K562 (cell line): ENCODE data around the gene CACNA1S. TPM values are rescaled to one million over a fixed set of nuclear protein-coding genes. Genes with fewer than 3 reads are reported as not detected.

Experiments
- ATAC-seq: fragments of 200-7000 bp; cut with Tn5 transposase; 3 replicates; pipeline ENCODE4 v1.9.1; 2020; ENCODE audit warnings: moderate library complexity
- BruUV-seq: library from RNA; stranded (reverse); fragments of 400-500 nt; replicated peaks from 2 replicates; lab custom pipeline; 2021; lab: Mats Ljungman, UMichigan
- CTCF ChIA-PET: fragments of 300-600 bp; formaldehyde crosslinking; extraction: SDS; loops from one replicate; lab custom pipeline; 2021; ENCODE audit warnings: low intra/inter-chr PET ratio; lab: Yijun Ruan, JAX
- POLR2A ChIA-PET: fragments of 300-600, 350-650 bp; sonication (Branson Sonifier 250); formaldehyde crosslinking; extraction: SDS; loops from one replicate; lab custom pipeline; 2021; ENCODE audit warnings: antibody characterized with exemption, inconsistent platforms; lab: Yijun Ruan, JAX
- DNase-seq, 4 experiments: peaks; one replicate each; pipeline versions ENCODE4 v3.0.0 to v3.0.0-alpha.2; 2011 to 2018; ENCODE audit warnings: low spot score in 3 of 4, mixed read lengths in 3 of 4; ENCODE audit errors: extremely low read depth in 1 of 4
- FAIRE-seq: peaks from 2 replicates; lab custom pipeline; 2011; peaks lifted over from hg19 to GRCh38; lab: Jason Lieb, UNC
- H2AFZ ChIP-seq: 2 replicates; pipeline ENCODE4 v1.6.0; 2011; ENCODE audit warnings: low read depth, low read length, control low read depth, inconsistent platforms
- H3K27ac ChIP-seq: fragments of 200-600 bp; 3 replicates; pipeline ENCODE4 v1.8.0; 2011; ENCODE audit warnings: low read depth, mild to moderate bottlenecking, control low read depth, inconsistent platforms, low read length, moderate library complexity, mixed read lengths; ENCODE audit errors: extremely low read depth
- H3K27me3 ChIP-seq, 2 experiments: fragments of 300-600 bp in 1 of 2; 2 replicates in 1 of 2; 3 replicates in 1 of 2; pipeline versions ENCODE4 v1.6.0 to v1.8.0; 2011; ENCODE audit warnings: inconsistent platforms in 2 of 2, low read length in 2 of 2, mild to moderate bottlenecking in 1 of 2, mixed read lengths in 1 of 2, moderate library complexity in 1 of 2; ENCODE audit not compliant: control insufficient read depth in 2 of 2, insufficient read depth in 2 of 2
- H3K36me3 ChIP-seq: fragments of 300-600 bp; 3 replicates; pipeline ENCODE4 v1.8.0; 2011; ENCODE audit warnings: mild to moderate bottlenecking, low read length, inconsistent platforms; ENCODE audit not compliant: control insufficient read depth, insufficient read depth
- H3K4me1 ChIP-seq, 2 experiments: fragments of 200-600 bp in 1 of 2; replicated peaks in 1 of 2; 2 replicates in 1 of 2; 3 replicates in 1 of 2; pipeline versions ENCODE4 v1.5.1 to v1.8.0; 2011; ENCODE audit warnings: inconsistent platforms in 2 of 2, low read length in 2 of 2, mild to moderate bottlenecking in 1 of 2, mixed read lengths in 1 of 2, moderate library complexity in 1 of 2; ENCODE audit not compliant: control insufficient read depth in 2 of 2, insufficient read depth in 2 of 2
- H3K4me2 ChIP-seq: 2 replicates; pipeline ENCODE4 v1.6.1; 2011; ENCODE audit warnings: low read length, control low read depth, inconsistent platforms, mixed read lengths; ENCODE audit not compliant: insufficient read depth
- H3K4me3 ChIP-seq: fragments of 200-600 bp; sonication (generic), shearing (Covaris generic); 2 replicates; pipeline ENCODE4 v1.5.1; 2016; ENCODE audit warnings: control low read depth, inconsistent platforms
- H3K79me2 ChIP-seq: fragments of 200-600 bp; 3 replicates; pipeline ENCODE4 v1.8.0; 2011; ENCODE audit warnings: low read length, inconsistent platforms; ENCODE audit not compliant: control insufficient read depth, insufficient read depth
- H3K9ac ChIP-seq, 2 experiments: 2 replicates each; pipeline versions ENCODE4 v1.6.0 to v1.6.1; 2011; ENCODE audit warnings: low read depth in 2 of 2, low read length in 2 of 2, control low read depth in 1 of 2, inconsistent platforms in 1 of 2, mild to moderate bottlenecking in 1 of 2, mixed read lengths in 1 of 2; ENCODE audit not compliant: insufficient read depth in 1 of 2
- H3K9me1 ChIP-seq: one replicate; pipeline ENCODE4 v1.6.0; 2011; ENCODE audit warnings: inconsistent platforms, mild to moderate bottlenecking, low read length, moderate library complexity; ENCODE audit not compliant: control insufficient read depth, insufficient read depth
- H3K9me3 ChIP-seq: replicated peaks from 2 replicates; pipeline ENCODE4 v1.5.1; 2011; ENCODE audit warnings: low read depth, low read length, inconsistent platforms; ENCODE audit not compliant: control insufficient read depth, insufficient read depth
- H4K20me1 ChIP-seq: replicated peaks from 2 replicates; pipeline ENCODE4 v1.6.1; 2011; ENCODE audit warnings: low read length, inconsistent platforms, mixed read lengths; ENCODE audit not compliant: control insufficient read depth, insufficient read depth
- CC2D1A ChIP-seq: fragments of 450-650 bp; IDR thresholded peaks from 2 replicates; pipeline ENCODE4 v1.6.1; 2017; ENCODE audit warnings: mild to moderate bottlenecking
- CEBPB ChIP-seq: fragments of 450-650 bp; IDR thresholded peaks from 2 replicates; pipeline ENCODE4 v1.6.1; 2016; ENCODE audit warnings: missing genetic modification characterization, missing compliant biosample characterization
- FOXA1 ChIP-seq: fragments of 450-650 bp; IDR thresholded peaks from 2 replicates; pipeline ENCODE4 v1.6.1; 2016; ENCODE audit warnings: mild to moderate bottlenecking, borderline replicate concordance
- KDM4B ChIP-seq, 2 experiments: fragments of 450-650 bp in 1 of 2; sonication (generic) in 1 of 2; IDR thresholded peaks; 2 replicates each; pipeline ENCODE4 v1.6.1; 2016 to 2017; ENCODE audit warnings: borderline replicate concordance in 2 of 2, antibody characterized with exemption in 1 of 2, low read depth in 1 of 2, mild to moderate bottlenecking in 1 of 2
- NONO ChIP-seq, 2 experiments: fragments of 200-400 bp in 1 of 2; fragments of 450-650 bp in 1 of 2; formaldehyde crosslinking in 1 of 2; IDR thresholded peaks; 2 replicates each; pipeline ENCODE4 v1.6.1; 2017; ENCODE audit warnings: low read depth in 2 of 2, mild to moderate bottlenecking in 2 of 2, moderate library complexity in 2 of 2, low read length in 1 of 2
- NR1H2 ChIP-seq: sonication (generic); formaldehyde crosslinking; IDR thresholded peaks from 2 replicates; pipeline ENCODE4 v1.4.0; 2020; ENCODE audit warnings: mild to moderate bottlenecking, missing genetic modification reagents
- SRSF3 ChIP-seq: fragments of 200-400 bp; formaldehyde crosslinking; IDR thresholded peaks from 2 replicates; pipeline ENCODE4 v1.6.1; 2016; ENCODE audit warnings: mild to moderate bottlenecking, low read length, moderate library complexity; ENCODE audit not compliant: insufficient read depth
- ZNF347 ChIP-seq: fragments of 450-650 bp; formaldehyde crosslinking; IDR thresholded peaks from 2 replicates; pipeline ENCODE4 v1.4.0; 2020; ENCODE audit warnings: low read depth, mild to moderate bottlenecking, moderate library complexity
- ZNF407 ChIP-seq: fragments of 450-650 bp; IDR thresholded peaks from 2 replicates; pipeline ENCODE4 v1.6.1; 2016; ENCODE audit warnings: low read depth
- ZNF444 ChIP-seq: fragments of 250-450 bp; sonication (Bioruptor Pico); IDR thresholded peaks from 2 replicates; pipeline ENCODE4 v1.4.0; 2020; ENCODE audit warnings: mild to moderate bottlenecking, moderate library complexity
- WGBS: fragments of 100-300 bp; shearing (Covaris generic); methylation state at CpG from one replicate; pipeline ENCODE4 v1.1.6; 2016; ENCODE audit warnings: low coverage, mixed read lengths; ENCODE audit not compliant: insufficient coverage; ENCODE audit errors: missing lambda C conversion rate; 5-methylcytosine and 5-hydroxymethylcytosine counted together
- in situ Hi-C: fragments of 300-500 bp; cut with MboI; formaldehyde crosslinking; loops from 4 replicates; pipeline ENCODE4 v1.15.0; 2018; ENCODE audit warnings: inconsistent platforms, mixed read lengths
- intact Hi-C: fragments of 100-400 bp; cut with micrococcal nuclease; formaldehyde crosslinking; loops from 2 replicates; pipeline ENCODE4 v1.14.2; 2022
- polyA plus RNA-seq, 8 experiments: library from polyadenylated mRNA; depleted of rRNA in 4 of 8; stranded (reverse) in 5 of 8; unstranded in 3 of 8; fragments of >200 nt; fragmentation: Nextera tagmentation in 2 of 8; fragmentation: Illumina TruSeq in 1 of 8; extraction: Ambion mirVana in 2 of 8; extraction: Trizol in 1 of 8; gene quantifications; 2 replicates each; pipeline versions ENCODE4 v1.2.1 to v1.2.3, GENCODE V29; 2011 to 2014; ENCODE audit warnings: inconsistent platforms in 1 of 8, missing spikeins in 1 of 8
- total RNA-seq, 7 experiments: library from RNA; depleted of rRNA in 6 of 7; stranded (reverse); fragments of >200 nt in 6 of 7; fragmentation: Illumina TruSeq in 2 of 7; extraction: Trizol in 2 of 7; gene quantifications; 2 replicates each; pipeline versions ENCODE4 v1.2.1 to v1.2.3, GENCODE V29; 2011 to 2021; ENCODE audit warnings: low replicate concordance in 1 of 7

Gene CACNA1S
- total and polyA plus RNA-seq, 9 of the 15 experiments (the other 6 are each of a cell fraction or from before 2014, with no cell fraction given): not detected

GRCh38 chr1:201136355-201137023, 24.3 kb upstream of the CACNA1S start:
- peaks cover 18% of the 10 kb centered on the region for H4K20me1 ChIP-seq
- POLR2A ChIA-PET: interaction anchor here (0.6 to 2.3 kb wide), 8 partner anchors 9 to 211 kb away, joined by 3 to 6 read pairs (median 3); partner anchors contain the start of gene TMEM9
- no peak for DNase-seq
- no peak overlapping the region for H3K4me2 ChIP-seq
- H2AFZ ChIP-seq: no peak overlapping the region
- intact Hi-C loops: no loop called here
- H3K9me3 ChIP-seq: no peaks in the 10 kb centered on the region
- BruUV-seq: no TSS peak
- peaks cover 62% of the 10 kb centered on the region; the same call in 2 of the 3 replicates for H3K36me3 ChIP-seq
- CTCF ChIA-PET: no interaction called here
- no peaks in the 10 kb centered on the region for H3K79me2 ChIP-seq
- no peak overlapping the region for H3K27ac ChIP-seq
- H3K9me1 ChIP-seq: no peaks in the 10 kb centered on the region
- H3K27me3 ChIP-seq: no peaks in the 10 kb centered on the region
- TF ChIP-seq CEBPB (tag) (no peak), NR1H2 (no peak), FOXA1 (no peak), ZNF407 (no peak), SRSF3 (no peak), ZNF444 (CRISPR knock-in tag) (no peak), KDM4B (IDR thresholded peaks at IDR 0.05; ENCODE audit: borderline replicate concordance in 2 of 2, low read depth in 1 of 2) (no peak), CC2D1A (no peak), ZNF347 (no peak), NONO (IDR thresholded peaks at IDR 0.05; ENCODE audit: low read depth in 2 of 2, low read length in 1 of 2) (no peak)
- H3K4me1 ChIP-seq: no peaks in the 10 kb centered on the region
- H3K4me3 ChIP-seq: no peak overlapping the region
- in situ Hi-C loops: no loop called here
- 73% methylated on average over 8 of the region's 8 CpGs for WGBS
- no peak for FAIRE-seq
- ATAC-seq: no peak
- peak overlapping the region in 1 of 2 experiments; percentile 33; a peak in 1 of 4 replicates for H3K9ac ChIP-seq
